HCT116 (cell line): ENCODE data around the gene CCDC154. TPM values are rescaled to one million over a fixed set of nuclear protein-coding genes. Genes with fewer than 3 reads are reported as not detected.

Experiments
- ATAC-seq: fragments of 200-7000 bp; cut with Tn5 transposase; 2 replicates; pipeline ENCODE4 v1.9.1; 2020; ENCODE audit warnings: mild to moderate bottlenecking, moderate library complexity
- BruUV-seq: library from RNA; stranded (reverse); fragments of 400-500 nt; replicated peaks from 2 replicates; lab custom pipeline; 2021; lab: Mats Ljungman, UMichigan
- CTCF ChIA-PET: fragments of 300-600 bp; sonication (Branson Sonifier 250); formaldehyde crosslinking; loops from one replicate; lab custom pipeline; 2021; ENCODE audit warnings: antibody characterized with exemption; lab: Charles Lee
- POLR2A ChIA-PET: fragments of 300-600, 350-600 bp; sonication (Branson Sonifier 250); formaldehyde crosslinking; loops from one replicate; lab custom pipeline; 2021; ENCODE audit warnings: antibody characterized with exemption; lab: Charles Lee
- RAD21 ChIA-PET, 2 experiments: fragments of 300-600 bp; sonication (Branson Sonifier 250); formaldehyde crosslinking; loops; one replicate each; lab custom pipeline; 2023; ENCODE audit warnings: low total read pairs in 2 of 2; ENCODE audit not compliant: uncharacterized antibody in 2 of 2, unreplicated experiment in 2 of 2, low non-redundant PET in 1 of 2; lab: Charles Lee
- DNase-seq: peaks from one replicate; pipeline ENCODE4 v3.0.0-alpha.2; 2010; ENCODE audit warnings: low read depth, low spot score
- H2AFZ ChIP-seq: fragments of 200-600 bp; shearing (Covaris generic), sonication (generic); 2 replicates; pipeline ENCODE4 v1.6.1; 2017; ENCODE audit warnings: low read depth, mixed run types, mixed read lengths, antibody characterized with exemption, low read length; ENCODE audit not compliant: poor library complexity, severe bottlenecking
- H3K27ac ChIP-seq: 2 replicates; pipeline ENCODE4 v1.5.1; 2012; ENCODE audit warnings: low read depth, low read length
- H3K27me3 ChIP-seq: fragments of 200-600 bp; sonication (generic); 2 replicates; pipeline ENCODE4 v1.6.1; 2016; ENCODE audit warnings: mixed run types, low read length, mixed read lengths; ENCODE audit not compliant: insufficient read depth
- H3K36me3 ChIP-seq, 2 experiments: fragments of 200-500 bp in 1 of 2; fragments of 200-600 bp in 1 of 2; sonication (Bioruptor generic) in 1 of 2; sonication (generic) in 1 of 2; 2 replicates each; pipeline versions ENCODE4 v1.5.1 to v1.6.1; 2014 to 2016; ENCODE audit warnings: low read length in 2 of 2, inconsistent platforms in 1 of 2, mixed read lengths in 1 of 2, mixed run types in 1 of 2; ENCODE audit not compliant: insufficient read depth in 2 of 2, control insufficient read depth in 1 of 2
- H3K4me1 ChIP-seq, 2 experiments: fragments of 200-600 bp in 1 of 2; sonication (generic) in 1 of 2; 2 replicates each; pipeline versions ENCODE4 v1.5.1 to v1.6.1; 2012 to 2017; ENCODE audit warnings: low read length in 2 of 2, inconsistent platforms in 1 of 2, mild to moderate bottlenecking in 1 of 2, mixed read lengths in 1 of 2, mixed run types in 1 of 2, moderate library complexity in 1 of 2; ENCODE audit not compliant: insufficient read depth in 2 of 2, control insufficient read depth in 1 of 2
- H3K4me2 ChIP-seq: fragments of 200-600 bp; sonication (generic); 2 replicates; pipeline ENCODE4 v1.6.1; 2017; ENCODE audit warnings: mixed run types, low read length, mixed read lengths
- H3K4me3 ChIP-seq, 2 experiments: fragments of 200-600 bp in 1 of 2; sonication (generic) in 1 of 2; replicated peaks in 1 of 2; 2 replicates each; pipeline ENCODE4 v1.5.1; 2011 to 2016; ENCODE audit warnings: low read length in 2 of 2, control low read depth in 1 of 2, low read depth in 1 of 2, mild to moderate bottlenecking in 1 of 2, mixed read lengths in 1 of 2, mixed run types in 1 of 2
- H3K79me2 ChIP-seq: fragments of 200-600 bp; sonication (generic); 2 replicates; pipeline ENCODE4 v1.6.1; 2017; ENCODE audit warnings: mild to moderate bottlenecking, mixed run types, low read length, moderate library complexity, mixed read lengths; ENCODE audit not compliant: insufficient read depth
- H3K9ac ChIP-seq: fragments of 200-600 bp; sonication (generic); 2 replicates; pipeline ENCODE4 v1.6.1; 2016; ENCODE audit warnings: low read length, mixed read lengths
- H3K9me2 ChIP-seq: fragments of 200-600 bp; sonication (generic), shearing (Covaris generic); 2 replicates; pipeline ENCODE4 v1.6.1; 2017; ENCODE audit warnings: mixed run types, mild to moderate bottlenecking, moderate library complexity; ENCODE audit not compliant: insufficient read depth
- H3K9me3 ChIP-seq, 2 experiments: fragments of 200-500 bp in 1 of 2; fragments of 200-600 bp in 1 of 2; sonication (Bioruptor generic) in 1 of 2; sonication (generic) in 1 of 2; 2 replicates each; pipeline ENCODE4 v1.6.1; 2014 to 2017; ENCODE audit warnings: low read length in 2 of 2, mixed read lengths in 2 of 2, inconsistent platforms in 1 of 2, low read depth in 1 of 2, mild to moderate bottlenecking in 1 of 2, mixed run types in 1 of 2, moderate library complexity in 1 of 2; ENCODE audit not compliant: control insufficient read depth in 1 of 2, insufficient read depth in 1 of 2
- H4K20me1 ChIP-seq: fragments of 200-600 bp; sonication (generic), shearing (Covaris generic); 2 replicates; pipeline ENCODE4 v1.6.1; 2017; ENCODE audit warnings: mixed run types, mild to moderate bottlenecking, moderate library complexity; ENCODE audit not compliant: insufficient read depth
- ELF1 ChIP-seq: IDR thresholded peaks from 2 replicates; pipeline ENCODE4 v1.6.1; 2012; ENCODE audit warnings: low read depth, borderline replicate concordance
- MAX ChIP-seq: IDR thresholded peaks from 2 replicates; pipeline ENCODE4 v1.6.1; 2012
- POLR2AphosphoS5 ChIP-seq: IDR thresholded peaks from 2 replicates; pipeline ENCODE4 v1.6.1; 2011; ENCODE audit warnings: mild to moderate bottlenecking, low read depth, low read length, moderate library complexity
- SIN3A ChIP-seq: IDR thresholded peaks from 2 replicates; pipeline ENCODE4 v1.6.1; 2012; ENCODE audit warnings: low read depth
- SRF ChIP-seq: IDR thresholded peaks from 2 replicates; pipeline ENCODE4 v1.6.1; 2012; ENCODE audit warnings: low read depth
- YY1 ChIP-seq: IDR thresholded peaks from 2 replicates; pipeline ENCODE4 v1.6.1; 2011; ENCODE audit warnings: low read length, low read depth, moderate library complexity, mild to moderate bottlenecking; ENCODE audit not compliant: insufficient replicate concordance; ENCODE audit errors: extremely low read depth
- ZFX ChIP-seq: fragments of 450-650 bp; IDR thresholded peaks from 2 replicates; pipeline ENCODE4 v1.6.1; 2017
- ZNF274 ChIP-seq: fragments of 200-500 bp; sonication (Bioruptor generic); IDR thresholded peaks from 2 replicates; pipeline ENCODE4 v1.6.1; 2014; ENCODE audit warnings: mild to moderate bottlenecking, low read depth, low read length, inconsistent platforms
- intact Hi-C: fragments of 100-400 bp; cut with micrococcal nuclease; formaldehyde crosslinking; loops from 2 replicates; pipeline ENCODE4 v1.10.0; 2022
- total RNA-seq: library from RNA; stranded (reverse); gene quantifications from one replicate; pipeline ENCODE4 v1.2.1, GENCODE V29; 2021; ENCODE audit not compliant: unreplicated experiment

Gene CCDC154
- total RNA-seq, 1 experiment from 2014 or later = 1.7 TPM

GRCh38 chr16:1492923-1493745, 48.8 kb upstream of the CCDC154 start, which contains the start of gene TELO2:
Gene TELO2 (plus strand): TSS chr16:1493360. CDS start chr16:1494282, 922 bp downstream.
- peak within 1 kb of the TSS; percentile 65 for H3K27ac ChIP-seq
- peak within 1 kb of the TSS; percentile 90 for H2AFZ ChIP-seq
- DNase-seq = peak; percentile 53
- no TSS peak for BruUV-seq
- ATAC-seq = peak; percentile 83
- TF ChIP-seq SIN3A (peak; percentile 48; the same call in 1 of the 2 replicates), POLR2AphosphoS5 (peak; percentile 73), MAX (peak; percentile 88), YY1 (no peak), ZFX (peak; percentile 67; the same call in 1 of the 2 replicates)
- peak within 1 kb of the TSS; percentile 86 to 91 for H3K4me3 ChIP-seq
- no peaks in the 10 kb centered on the region for H3K9me3 ChIP-seq
- H3K36me3 ChIP-seq = peaks cover 0 to 24% of the 10 kb centered on the region in 2 experiments; a peak in 3 of 4 replicates
- peaks cover 38% of the 10 kb centered on the region for H3K79me2 ChIP-seq
- peaks cover 10 to 17% of the 10 kb centered on the region in 2 experiments for H3K4me1 ChIP-seq
- no peaks in the 10 kb centered on the region for H3K27me3 ChIP-seq
- H3K9me2 ChIP-seq = no peaks in the 10 kb centered on the region
- intact Hi-C loops = no loop called here
- ChIA-PET CTCF (no interaction called here), RAD21 (no interaction called here), POLR2A (no interaction called here)
- H3K4me2 ChIP-seq = peak within 1 kb of the TSS; percentile 95
- no peaks in the 10 kb centered on the region for H4K20me1 ChIP-seq
- H3K9ac ChIP-seq = peak within 1 kb of the TSS; percentile 96

GRCh38 chr16:1492082-1492922, 47.9 kb upstream of the CCDC154 start:
- H3K27ac ChIP-seq = peak overlapping the region; percentile 45
- H3K9me2 ChIP-seq = no peaks in the 10 kb centered on the region
- peak overlapping the region; percentile 90 for H2AFZ ChIP-seq
- intact Hi-C loops = no loop called here
- peak overlapping the region; percentile 35 to 91 for H3K4me3 ChIP-seq
- H3K4me1 ChIP-seq = peaks cover 10 to 17% of the 10 kb centered on the region in 2 experiments
- H3K9me3 ChIP-seq = no peaks in the 10 kb centered on the region
- DNase-seq = no peak
- H3K9ac ChIP-seq = peak overlapping the region; percentile 96
- peaks cover 38% of the 10 kb centered on the region for H3K79me2 ChIP-seq
- RAD21 ChIA-PET = no interaction called here
- no peak for ATAC-seq
- no peak for TF ChIP-seq ELF1
- TF ChIP-seq SRF = no peak
- no peak for TF ChIP-seq MAX
- TF ChIP-seq ZNF274 = no peak
- TF ChIP-seq, all 23 proteins: peak for 0
- BruUV-seq = TSS peak; percentile 96
- Histone ChIP-seq H4K20me1 (no peaks in the 10 kb centered on the region), H3K4me2 (peak overlapping the region; percentile 95), H3K36me3 (peaks cover 0 to 19% of the 10 kb centered on the region in 2 experiments; a peak in 3 of 4 replicates), H3K27me3 (no peaks in the 10 kb centered on the region)
- ChIA-PET POLR2A (no interaction called here), CTCF (no interaction called here)
